Colonic mucosa (tissue), 4 donors: ENCODE results near the gene SCN7A. TPM values are rescaled to one million over a fixed set of nuclear protein-coding genes. Genes with fewer than 3 reads are reported as not detected.

Source experiments
- DNase-seq: peaks from one replicate; pipeline ENCODE4 v3.0.0-alpha.2; 2020
- H3K27ac ChIP-seq: fragments of 200-600 bp; one replicate; pipeline ENCODE4 v1.8.0; 2021
- H3K27me3 ChIP-seq: fragments of 200-600 bp; one replicate; pipeline ENCODE4 v1.8.0; 2021
- H3K36me3 ChIP-seq: fragments of 200-600 bp; one replicate; pipeline ENCODE4 v1.8.0; 2021
- H3K4me1 ChIP-seq: fragments of 200-600 bp; one replicate; pipeline ENCODE4 v1.8.0; 2021; ENCODE audit warnings: mild to moderate bottlenecking
- H3K4me3 ChIP-seq: fragments of 200-600 bp; one replicate; pipeline ENCODE4 v1.8.0; 2021
- H3K9ac ChIP-seq, 2 donors: one replicate each; pipeline ENCODE4 v1.7.0; 2013; ENCODE audit warnings: control low read depth in 2 of 2, low read depth in 2 of 2, low read length in 2 of 2
- H3K9me3 ChIP-seq: fragments of 200-600 bp; one replicate; pipeline ENCODE4 v1.8.0; 2021
- CTCF ChIP-seq: fragments of 200-600 bp; IDR thresholded peaks from one replicate; pipeline ENCODE4 v1.8.0; 2022; ENCODE audit warnings: antibody characterized with exemption, mild to moderate bottlenecking
- intact Hi-C: fragments of 100-400 bp; cut with DNase I; formaldehyde crosslinking; loops from one replicate; pipeline ENCODE4 v1.14.1; 2022
- total RNA-seq, 2 donors: library from RNA; stranded (reverse); fragmentation: NEBNext Ultra II Directional in 1 of 2; extraction: Animal tissue kit (Norgen Biotek cat#: 25700) in 1 of 2; gene quantifications; one replicate each; pipeline ENCODE4 v1.2.1, GENCODE V29; 2021
- donor health status: healthy.
- donor health status: DM: no; HTN: no; CAD: no.
- donor health status: DM: no; HTN: no; CAD: no.

SCN7A gene
- total RNA-seq, 2 donors from 2014 or later, result 1.2 to 6.7 TPM

GRCh38 chr2:166451468-166451867 is 42.6 kb downstream of the SCN7A start:
- no peaks in the 10 kb centered on the region for H3K27me3 ChIP-seq
- no peaks in the 10 kb centered on the region for H3K9me3 ChIP-seq
- H3K36me3 ChIP-seq, result no peaks in the 10 kb centered on the region
- H3K9ac ChIP-seq, result no peak overlapping the region
- TF ChIP-seq CTCF, result no peak
- H3K4me1 ChIP-seq, result no peaks in the 10 kb centered on the region
- no peak overlapping the region for H3K27ac ChIP-seq
- intact Hi-C loops, result no loop called here
- H3K4me3 ChIP-seq, result no peak overlapping the region
- DNase-seq, result no peak

GRCh38 chr2:166449439-166449838 is 44.6 kb downstream of the SCN7A start:
- Histone ChIP-seq H3K4me3 (no peak overlapping the region), H3K27ac (no peak overlapping the region), H3K9me3 (no peaks in the 10 kb centered on the region), H3K9ac (no peak overlapping the region), H3K36me3 (no peaks in the 10 kb centered on the region), H3K27me3 (no peaks in the 10 kb centered on the region), H3K4me1 (no peaks in the 10 kb centered on the region)
- intact Hi-C loops, result no loop called here
- no peak for DNase-seq
- no peak for TF ChIP-seq CTCF

- no peak for DNase-seq
- Histone ChIP-seq H3K36me3 (no peaks in the 10 kb centered on the region), H3K27me3 (no peaks in the 10 kb centered on the region), H3K27ac (no peak overlapping the region), H3K9ac (no peak overlapping the region), H3K9me3 (no peaks in the 10 kb centered on the region), H3K4me1 (no peaks in the 10 kb centered on the region), H3K4me3 (no peak overlapping the region)
- intact Hi-C loops, result no loop called here
- TF ChIP-seq CTCF, result no peak
Observed at GRCh38 chr2:166448106-166448505, 45.9 kb downstream of the SCN7A start.

- Histone ChIP-seq H3K36me3 (no peaks in the 10 kb centered on the region), H3K27me3 (no peaks in the 10 kb centered on the region), H3K9me3 (no peaks in the 10 kb centered on the region), H3K4me1 (no peaks in the 10 kb centered on the region), H3K9ac (no peak overlapping the region), H3K27ac (no peak overlapping the region), H3K4me3 (no peak overlapping the region)
- TF ChIP-seq CTCF, result no peak
- intact Hi-C loops, result no loop called here
- DNase-seq, result no peak
Observed at GRCh38 chr2:166444306-166444705, 49.7 kb downstream of the SCN7A start.

- H3K9me3 ChIP-seq, result no peaks in the 10 kb centered on the region
- intact Hi-C loops, result no loop called here
- H3K27ac ChIP-seq, result no peak overlapping the region
- H3K9ac ChIP-seq, result no peak overlapping the region
- no peak for DNase-seq
- no peaks in the 10 kb centered on the region for H3K4me1 ChIP-seq
- no peaks in the 10 kb centered on the region for H3K27me3 ChIP-seq
- H3K36me3 ChIP-seq, result no peaks in the 10 kb centered on the region
- no peak overlapping the region for H3K4me3 ChIP-seq
- no peak for TF ChIP-seq CTCF
Observed at GRCh38 chr2:166440313-166440712, 53.7 kb downstream of the SCN7A start.

- H3K36me3 ChIP-seq, result no peaks in the 10 kb centered on the region
- no peak for DNase-seq
- H3K9me3 ChIP-seq, result no peaks in the 10 kb centered on the region
- H3K9ac ChIP-seq, result no peak overlapping the region
- TF ChIP-seq CTCF, result no peak
- intact Hi-C loops, result no loop called here
- no peaks in the 10 kb centered on the region for H3K4me1 ChIP-seq
- no peak overlapping the region for H3K27ac ChIP-seq
- no peaks in the 10 kb centered on the region for H3K27me3 ChIP-seq
- no peak overlapping the region for H3K4me3 ChIP-seq
Observed at GRCh38 chr2:166439078-166439477, 55.0 kb downstream of the SCN7A start.
